Measurements from ENCODE around the gene ITM2C.

GRCh38 chr2:230872968-230873660, 8.4 kb downstream of the ITM2C start:
- no peak for TF ChIP-seq CTCF (IDR thresholded peaks at IDR 0.05; ENCODE audit: insufficient read depth, low read length)
- no peak for TF ChIP-seq POLR2AphosphoS5 (IDR thresholded peaks at IDR 0.05; ENCODE audit: low read depth)
- TF ChIP-seq GABPA (IDR thresholded peaks at IDR 0.05; ENCODE audit: low read depth) = no peak
- TF ChIP-seq REST (IDR thresholded peaks at IDR 0.05; ENCODE audit: insufficient replicate concordance, low read depth) = no peak
